Measurements from ENCODE around the gene MCF2L.

The MCF2L gene

DNA sequence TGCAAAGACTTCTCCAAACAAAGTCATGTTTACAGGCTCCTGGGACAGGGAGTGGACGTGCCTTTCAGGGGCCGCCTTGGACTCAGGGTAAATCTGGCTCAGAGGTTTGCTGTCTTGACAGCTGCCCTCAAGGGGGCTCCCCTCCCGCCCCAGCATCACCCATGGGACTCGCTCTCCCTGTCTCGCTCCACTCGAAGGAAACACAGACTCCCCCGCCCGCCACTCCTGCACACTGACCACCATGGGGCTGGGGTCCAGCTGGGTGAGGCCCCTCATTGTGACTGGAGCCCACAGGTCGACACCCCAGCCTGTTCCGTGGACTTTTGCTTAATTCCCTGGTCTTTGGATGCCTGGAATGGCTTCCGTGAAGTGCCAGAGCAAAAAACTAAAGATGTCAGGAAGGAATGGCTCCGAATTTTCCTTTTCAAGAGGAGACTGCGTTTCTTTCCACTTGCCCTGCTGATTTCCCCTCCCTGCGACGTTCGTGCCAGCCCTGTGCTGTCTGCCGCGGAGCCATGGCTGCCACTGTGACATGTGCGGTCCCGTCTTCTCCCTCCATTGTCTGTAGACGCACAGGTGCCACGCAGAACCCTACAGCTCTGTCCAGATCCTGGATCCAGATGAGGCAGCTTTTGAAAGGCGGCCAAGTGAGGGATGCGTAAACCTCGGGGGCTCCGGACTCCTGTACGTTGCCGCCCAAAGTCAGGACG, 48.6 kb downstream of the MCF2L start:
- H3K27ac ChIP-seq, result no peak overlapping the region
- no peaks in the 10 kb centered on the region for H3K27me3 ChIP-seq (ENCODE audit: insufficient read depth, low read depth, severe bottlenecking)
- TF ChIP-seq, protein P1, sequence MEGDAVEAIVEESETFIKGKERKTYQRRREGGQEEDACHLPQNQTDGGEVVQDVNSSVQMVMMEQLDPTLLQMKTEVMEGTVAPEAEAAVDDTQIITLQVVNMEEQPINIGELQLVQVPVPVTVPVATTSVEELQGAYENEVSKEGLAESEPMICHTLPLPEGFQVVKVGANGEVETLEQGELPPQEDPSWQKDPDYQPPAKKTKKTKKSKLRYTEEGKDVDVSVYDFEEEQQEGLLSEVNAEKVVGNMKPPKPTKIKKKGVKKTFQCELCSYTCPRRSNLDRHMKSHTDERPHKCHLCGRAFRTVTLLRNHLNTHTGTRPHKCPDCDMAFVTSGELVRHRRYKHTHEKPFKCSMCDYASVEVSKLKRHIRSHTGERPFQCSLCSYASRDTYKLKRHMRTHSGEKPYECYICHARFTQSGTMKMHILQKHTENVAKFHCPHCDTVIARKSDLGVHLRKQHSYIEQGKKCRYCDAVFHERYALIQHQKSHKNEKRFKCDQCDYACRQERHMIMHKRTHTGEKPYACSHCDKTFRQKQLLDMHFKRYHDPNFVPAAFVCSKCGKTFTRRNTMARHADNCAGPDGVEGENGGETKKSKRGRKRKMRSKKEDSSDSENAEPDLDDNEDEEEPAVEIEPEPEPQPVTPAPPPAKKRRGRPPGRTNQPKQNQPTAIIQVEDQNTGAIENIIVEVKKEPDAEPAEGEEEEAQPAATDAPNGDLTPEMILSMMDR (IDR thresholded peaks at IDR 0.05; ENCODE audit: low read depth, low read length), result no peak

DNA sequence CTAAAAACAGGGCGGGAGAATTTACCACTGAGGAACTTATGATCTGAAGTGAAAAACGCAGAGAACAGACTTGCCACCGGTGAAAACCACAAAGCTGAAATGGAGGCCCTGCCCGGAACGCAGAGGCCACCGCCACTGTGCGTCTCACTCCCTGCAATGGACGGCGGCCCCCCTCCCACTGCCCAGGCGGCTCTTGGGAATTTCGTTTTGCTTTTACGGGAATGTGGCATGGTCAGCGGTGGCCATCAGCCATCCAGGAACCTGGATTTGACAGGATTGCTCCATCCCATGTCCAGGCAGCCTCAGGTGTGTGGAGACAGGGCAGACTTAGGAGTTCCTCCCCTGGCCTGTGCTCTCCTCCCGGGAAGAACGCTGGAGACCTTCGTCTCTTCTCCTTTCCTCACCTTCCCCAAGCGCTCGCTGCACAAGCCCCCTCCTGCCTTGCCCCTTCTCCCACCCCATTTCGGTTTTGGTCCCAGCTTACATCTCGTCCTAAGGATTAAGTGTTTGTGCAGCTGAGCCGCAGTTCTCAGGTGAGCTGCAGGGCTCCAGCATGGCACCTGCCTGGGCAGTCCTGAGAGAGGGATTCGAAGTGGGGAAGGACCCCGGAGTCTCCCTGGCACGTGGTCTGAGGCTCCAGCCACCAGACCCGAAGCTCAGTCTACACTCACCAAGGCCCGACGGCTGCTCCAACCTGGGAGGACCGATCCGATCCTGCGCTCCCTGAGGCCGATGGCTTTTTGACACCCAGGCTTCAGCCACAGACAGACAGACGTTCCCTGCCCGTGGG, 49.9 kb downstream of the MCF2L start:
- Histone ChIP-seq H3K27me3 (ENCODE audit: insufficient read depth, low read depth, severe bottlenecking) (no peaks in the 10 kb centered on the region), H3K27ac (no peak overlapping the region), H3K9me3 (ENCODE audit: severe bottlenecking) (no peaks in the 10 kb centered on the region), H3K4me3 (ENCODE audit: low read depth, low read length) (no peak overlapping the region), H3K36me3 (peaks cover 70% of the 10 kb centered on the region)
- TF ChIP-seq, protein P1 (IDR thresholded peaks at IDR 0.05; ENCODE audit: low read depth, low read length), result no peak
- DNase-seq, result no peak

More for the DNA sequence above, 48.6 kb downstream of the MCF2L start:
- peaks cover 79% of the 10 kb centered on the region for H3K36me3 ChIP-seq
- H3K9me3 ChIP-seq (ENCODE audit: severe bottlenecking), result peaks cover 4% of the 10 kb centered on the region
- DNase-seq, result no peak
- H3K4me3 ChIP-seq (ENCODE audit: low read depth, low read length), result no peak overlapping the region

DNA sequence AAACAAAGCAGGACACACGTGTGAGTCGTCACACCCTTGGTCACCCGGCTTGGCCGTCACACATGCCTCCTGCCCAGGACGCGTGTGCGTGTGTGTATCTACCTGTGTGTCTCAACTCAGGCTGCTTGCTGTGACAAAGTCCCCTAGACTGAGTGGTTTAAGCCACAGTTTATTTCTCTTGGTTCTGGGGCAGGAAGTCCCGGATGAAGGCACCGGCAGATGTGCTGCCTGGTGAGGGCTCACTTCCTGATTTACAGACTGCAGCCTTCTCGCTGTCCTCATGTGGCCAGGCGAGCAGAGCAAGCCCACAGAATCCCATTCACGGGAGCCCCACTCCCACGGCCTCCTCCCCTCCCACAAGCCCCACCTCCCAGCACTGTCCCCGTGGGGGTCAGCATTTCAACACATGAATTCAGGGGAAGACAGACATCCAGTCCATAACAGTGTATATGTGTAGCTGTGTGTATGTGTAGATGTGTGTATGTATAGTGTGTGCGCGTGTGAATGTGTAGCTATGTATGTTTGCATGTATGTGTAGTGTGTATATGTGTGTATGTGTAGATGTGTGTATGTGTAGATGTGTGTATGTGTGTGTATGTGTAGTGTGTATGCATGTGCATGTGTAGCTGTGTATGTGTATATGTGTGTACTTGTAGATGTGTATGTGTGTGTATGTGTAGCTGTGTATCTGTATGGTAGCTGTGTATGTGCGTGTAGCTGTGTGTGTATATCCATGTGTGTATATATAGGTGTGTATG, 51.5 kb downstream of the MCF2L start:
- Histone ChIP-seq H3K36me3 (peaks cover 58% of the 10 kb centered on the region), H3K27ac (no peak overlapping the region), H3K9me3 (ENCODE audit: severe bottlenecking) (no peaks in the 10 kb centered on the region), H3K4me3 (ENCODE audit: low read depth, low read length) (no peak overlapping the region), H3K27me3 (ENCODE audit: insufficient read depth, low read depth, severe bottlenecking) (no peaks in the 10 kb centered on the region)
- TF ChIP-seq, protein P1 (IDR thresholded peaks at IDR 0.05; ENCODE audit: low read depth, low read length), result no peak
- no peak for DNase-seq

DNA sequence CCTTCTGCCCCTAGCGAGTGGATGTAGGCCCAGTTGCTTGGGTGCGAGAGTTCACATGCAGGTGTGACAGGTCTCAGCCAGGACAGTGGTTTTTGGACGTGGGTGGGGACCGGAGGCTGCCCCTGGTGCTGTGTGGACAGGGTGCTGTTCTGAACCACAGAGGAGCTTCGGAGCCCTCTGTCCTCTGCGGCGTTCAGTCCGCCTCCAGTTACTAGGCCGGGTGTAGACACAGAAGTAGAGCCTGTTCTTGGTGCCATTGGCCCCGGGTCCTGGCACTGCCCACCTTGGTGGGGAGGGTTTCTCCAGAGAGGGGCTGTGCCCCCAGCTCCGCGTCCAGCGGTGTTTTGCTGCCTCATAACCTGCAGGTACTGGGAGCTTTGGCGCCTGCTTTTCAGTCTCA, 52.4 kb downstream of the MCF2L start:
- Histone ChIP-seq H3K4me3 (ENCODE audit: low read depth, low read length) (no peak overlapping the region), H3K36me3 (peaks cover 49% of the 10 kb centered on the region), H3K27ac (no peak overlapping the region), H3K27me3 (ENCODE audit: insufficient read depth, low read depth, severe bottlenecking) (no peaks in the 10 kb centered on the region), H3K9me3 (ENCODE audit: severe bottlenecking) (no peaks in the 10 kb centered on the region)
- DNase-seq, result no peak
- TF ChIP-seq, protein P1 (IDR thresholded peaks at IDR 0.05; ENCODE audit: low read depth, low read length), result no peak

DNA sequence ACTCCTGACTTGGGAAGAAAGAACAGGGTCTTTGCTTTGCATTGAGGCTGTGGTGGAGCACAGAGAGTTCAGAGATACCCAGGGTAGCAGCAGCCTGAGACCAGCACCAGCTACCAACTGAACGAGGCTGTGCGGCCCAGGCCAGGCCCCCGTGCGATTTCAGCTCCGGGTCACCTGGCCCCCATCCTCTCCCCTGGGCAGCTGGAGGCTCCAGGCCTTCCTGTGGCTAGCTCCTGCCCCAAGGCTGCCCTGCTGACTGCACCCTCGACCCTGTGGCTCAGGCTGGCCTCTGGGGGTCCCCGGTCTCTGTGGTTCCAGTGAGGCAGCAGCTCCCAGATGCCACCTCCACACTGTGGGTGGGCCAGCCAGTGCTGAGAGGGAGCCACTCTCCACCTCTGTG, 52.8 kb downstream of the MCF2L start:
- Histone ChIP-seq H3K36me3 (peaks cover 47% of the 10 kb centered on the region), H3K4me3 (ENCODE audit: low read depth, low read length) (no peak overlapping the region), H3K27me3 (ENCODE audit: insufficient read depth, low read depth, severe bottlenecking) (no peaks in the 10 kb centered on the region), H3K9me3 (ENCODE audit: severe bottlenecking) (no peaks in the 10 kb centered on the region), H3K27ac (no peak overlapping the region)
- TF ChIP-seq, protein P1 (IDR thresholded peaks at IDR 0.05; ENCODE audit: low read depth, low read length), result no peak
- DNase-seq, result no peak
